T47D (cell line): ENCODE data around the gene FAM221B.

Source experiments
- DNase-seq, 2 experiments: peaks; one replicate each; pipeline versions ENCODE4 v3.0.0 to v3.0.0-alpha.2; 2011 to 2012; ENCODE audit warnings: low read depth in 1 of 2, low spot score in 1 of 2
- JUND ChIP-seq: IDR thresholded peaks from 2 replicates; pipeline ENCODE4 v1.6.1; 2012; ENCODE audit warnings: low read depth
- in situ Hi-C: cut with HindIII; loops from 2 replicates; pipeline ENCODE4 v1.10.0; 2016; ENCODE audit warnings: low sequenced_read_pairs, low pct_unique_long_range_greater_than_20kb

FAM221B gene

GRCh38 chr9:35829084-35829763 lies 692 bp upstream of the FAM221B start, which contains the start of gene TMEM8B:
Gene TMEM8B (plus strand): TSS chr9:35829228. CDS start chr9:35829448, 220 bp downstream.
- DNase-seq: peak; percentile 82 to 86
- TF ChIP-seq JUND: no peak
- in situ Hi-C loops: no loop called here

- TF ChIP-seq JUND: no peak
- DNase-seq: no peak
- in situ Hi-C loops: no loop called here
Observed at GRCh38 chr9:35827486-35827885, 1.0 kb downstream of the FAM221B start.

- TF ChIP-seq JUND: no peak
- DNase-seq: peak; percentile 16 to 72
- in situ Hi-C loops: no loop called here
Observed at GRCh38 chr9:35826071-35826701, 2.3 kb downstream of the FAM221B start.

GRCh38 chr9:35822926-35823325 lies 5.6 kb downstream of the FAM221B start:
- DNase-seq: no peak
- no peak for TF ChIP-seq JUND
- in situ Hi-C loops: no loop called here

- DNase-seq: no peak
- in situ Hi-C loops: no loop called here
- TF ChIP-seq JUND: no peak
Observed at GRCh38 chr9:35820076-35820475, 8.5 kb downstream of the FAM221B start.

DNA sequence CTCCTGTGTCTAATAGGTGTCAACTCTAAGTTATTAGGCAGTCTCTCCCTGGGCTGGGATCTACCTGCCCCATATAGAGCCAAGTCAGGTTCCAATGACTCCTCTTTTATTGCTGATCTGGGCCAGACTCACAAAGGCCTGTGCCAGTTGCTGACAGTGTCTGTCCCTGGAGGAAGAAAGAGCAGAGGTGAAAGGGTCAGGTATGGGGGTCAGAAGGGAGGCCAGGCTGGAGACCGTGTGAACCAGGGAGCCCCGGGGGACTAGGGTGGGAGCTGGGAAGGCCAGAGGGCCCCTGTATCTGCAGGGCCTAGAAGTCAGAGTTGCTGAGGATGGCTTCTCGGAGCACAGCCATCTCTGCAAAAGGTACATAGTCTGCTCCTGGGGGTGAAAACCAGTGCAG lies 10.2 kb downstream of the FAM221B start:
- TF ChIP-seq JUND: no peak
- in situ Hi-C loops: no loop called here
- no peak for DNase-seq

GRCh38 chr9:35816708-35817107 lies 11.8 kb downstream of the FAM221B start:
- DNase-seq: peak in 1 of 2 experiments; percentile 6
- no peak for TF ChIP-seq JUND
- in situ Hi-C loops: no loop called here

DNA sequence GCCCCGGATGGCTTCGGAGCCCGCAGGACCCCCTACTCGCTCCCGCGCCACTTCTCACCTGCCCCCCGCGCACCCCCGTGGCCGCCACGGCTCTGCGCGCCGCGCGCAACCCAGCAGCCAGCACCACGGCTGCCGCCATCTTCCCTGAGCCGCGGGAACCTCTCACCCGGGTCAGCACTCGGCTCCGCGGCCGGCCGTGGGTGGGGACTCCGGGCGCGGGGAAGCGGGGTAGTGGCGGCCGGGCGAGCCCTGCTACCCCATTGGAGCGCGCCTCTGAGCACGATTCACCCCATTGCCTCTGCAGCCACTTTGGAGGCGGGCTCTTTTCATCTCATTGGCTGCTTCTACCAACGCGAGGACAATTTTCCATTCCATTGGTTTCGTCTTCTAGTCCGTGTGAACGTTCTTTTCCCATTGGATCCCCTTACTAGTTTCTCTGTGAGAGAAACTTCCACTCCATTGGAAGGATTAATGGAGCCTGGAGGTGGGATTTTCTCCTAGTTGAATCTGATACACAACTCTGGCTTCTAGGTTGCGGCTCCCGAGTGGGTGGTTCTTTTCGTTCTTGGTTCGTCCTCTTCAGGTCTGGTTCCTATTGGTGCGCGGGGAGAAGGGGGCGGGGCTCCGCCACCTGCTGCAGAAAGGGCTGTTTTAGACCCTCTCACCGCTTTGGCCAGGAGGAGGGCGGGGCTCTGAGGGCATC lies 13.5 kb downstream of the FAM221B start, which contains the start of gene HINT2:
Gene HINT2 (minus strand): TSS at position 202 of the 703 bp plus-strand sequence. CDS start 63 bp downstream, at position 139.
- no peak for TF ChIP-seq JUND
- peak; percentile 88 to 98 for DNase-seq

GRCh38 chr9:35814106-35814840 lies 14.3 kb downstream of the FAM221B start:
- peak in 1 of 2 experiments; percentile 58 for DNase-seq
- in situ Hi-C loops: no loop called here
- no peak for TF ChIP-seq JUND

More for the DNA sequence above, 13.5 kb downstream of the FAM221B start, which contains the start of gene HINT2:
- in situ Hi-C loops: no loop called here

GRCh38 chr9:35813434-35814105 lies 15.0 kb downstream of the FAM221B start:
- TF ChIP-seq JUND: no peak
- DNase-seq: peak in 1 of 2 experiments; percentile 59
- in situ Hi-C loops: no loop called here

DNA sequence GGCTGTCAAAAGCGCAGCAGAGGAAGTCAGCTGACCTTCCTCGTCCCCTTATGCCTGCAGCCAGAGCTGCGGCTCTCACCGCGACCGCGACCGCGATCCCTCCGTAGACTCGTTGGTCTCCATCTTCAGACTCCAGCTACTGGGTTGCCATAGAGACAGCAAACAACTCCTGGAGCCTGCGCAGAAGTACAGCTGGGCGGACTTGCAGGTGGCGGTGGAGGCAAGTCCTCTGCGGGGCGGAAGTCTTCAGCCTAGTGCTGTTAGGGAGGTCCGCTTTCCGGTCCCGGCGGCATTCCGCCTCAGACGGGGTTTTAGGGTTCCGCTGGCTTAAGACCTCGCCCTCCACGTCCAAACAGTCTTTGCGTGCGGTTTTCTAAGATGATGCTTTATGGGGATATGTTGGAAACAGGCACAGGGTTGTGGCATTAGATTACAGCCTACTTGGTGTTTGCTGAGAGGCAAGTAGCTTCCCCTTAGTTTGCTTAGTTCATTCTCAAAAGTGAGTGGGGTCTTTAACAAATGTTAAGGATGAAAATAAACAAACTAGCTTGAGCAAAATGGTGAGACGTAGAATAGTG lies 16.4 kb downstream of the FAM221B start, which contains the start of gene SPAG8:
Gene SPAG8 (minus strand): TSS at position 238 of the 578 bp plus-strand sequence. CDS start 115 bp downstream, at position 123.
- DNase-seq: peak; percentile 86 to 92
- in situ Hi-C loops: no loop called here
- no peak for TF ChIP-seq JUND
